Heart left ventricle (tissue), 13 donors: ENCODE measurements around the gene PRICKLE1.

ENCODE experiments used
- POLR2A ChIP-seq, 2 donors: fragments of 450-650 bp; IDR thresholded peaks; one replicate each; pipeline ENCODE4 v1.6.1; 2017; ENCODE audit warnings: antibody characterized with exemption in 2 of 2, mild to moderate bottlenecking in 2 of 2, moderate library complexity in 2 of 2
- TF ChIP-seq, protein P1 (sequence below), 12 donors: fragments of 200-600 bp; sonication (generic) in 4 of 12; IDR thresholded peaks; one replicate each; pipeline versions ENCODE4 v1.5.0 to v1.8.0; 2018 to 2022; ENCODE audit warnings: antibody characterized with exemption in 12 of 12, mild to moderate bottlenecking in 5 of 12
- donor health status: ischemic (EF 13 %, LVEDD 7.1; RV severe dilation, severe dysfunction).
- donor health status: DM: no; HTN: yes; CAD: no.
- donor health status: DM: no; HTN: no; CAD: no.
- donor health status: ischemic (EF 25% LVEDD 6.9; RV normal size, moderate dysfunction).
- donor health status: ischemic (EF 25% LVEDD 5.7; RV mildly dilated, moderate dysfunction).
- donor health status: ischemic (EF 35%, LVEDD 5.7; RV mildly dilated, moderate dysfunction).
- donor health status: nonischemic (EF 11% LVEDD 7.7; RV severe dilation, severe dysfunction).
- donor health status: DM: yes; HTN: yes; CAD: no.
- donor health status: PGD.
- donor health status: ischemic (EF 29% LVEDD 5.4; RV normal size, mild dysfunction).
- donor health status: nonischemic (EF 23%, LVEDD 6.1; RV moderate dilation, normal function).

DNA sequence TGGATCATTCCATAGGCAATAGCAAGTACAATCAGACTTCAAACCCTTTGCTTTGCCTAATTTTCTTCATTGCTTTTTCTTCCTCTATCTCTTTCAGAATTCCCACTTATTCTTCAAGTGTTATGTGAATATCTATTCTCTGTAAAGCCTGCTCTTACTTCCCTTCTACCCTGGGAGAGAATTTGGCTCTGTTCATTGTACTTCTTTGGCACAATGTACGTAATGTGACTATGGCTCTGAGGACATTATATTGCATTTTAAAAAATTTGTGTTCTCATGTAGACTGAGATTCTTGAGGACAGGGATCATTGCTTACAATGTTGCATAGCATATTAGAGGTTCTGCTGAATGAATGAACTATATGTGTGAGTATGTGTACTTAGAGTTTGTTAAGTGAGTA is 16.9 kb upstream of the PRICKLE1 start:
- TF ChIP-seq, protein P1, sequence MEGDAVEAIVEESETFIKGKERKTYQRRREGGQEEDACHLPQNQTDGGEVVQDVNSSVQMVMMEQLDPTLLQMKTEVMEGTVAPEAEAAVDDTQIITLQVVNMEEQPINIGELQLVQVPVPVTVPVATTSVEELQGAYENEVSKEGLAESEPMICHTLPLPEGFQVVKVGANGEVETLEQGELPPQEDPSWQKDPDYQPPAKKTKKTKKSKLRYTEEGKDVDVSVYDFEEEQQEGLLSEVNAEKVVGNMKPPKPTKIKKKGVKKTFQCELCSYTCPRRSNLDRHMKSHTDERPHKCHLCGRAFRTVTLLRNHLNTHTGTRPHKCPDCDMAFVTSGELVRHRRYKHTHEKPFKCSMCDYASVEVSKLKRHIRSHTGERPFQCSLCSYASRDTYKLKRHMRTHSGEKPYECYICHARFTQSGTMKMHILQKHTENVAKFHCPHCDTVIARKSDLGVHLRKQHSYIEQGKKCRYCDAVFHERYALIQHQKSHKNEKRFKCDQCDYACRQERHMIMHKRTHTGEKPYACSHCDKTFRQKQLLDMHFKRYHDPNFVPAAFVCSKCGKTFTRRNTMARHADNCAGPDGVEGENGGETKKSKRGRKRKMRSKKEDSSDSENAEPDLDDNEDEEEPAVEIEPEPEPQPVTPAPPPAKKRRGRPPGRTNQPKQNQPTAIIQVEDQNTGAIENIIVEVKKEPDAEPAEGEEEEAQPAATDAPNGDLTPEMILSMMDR (IDR thresholded peaks at IDR 0.05), result no peak
- TF ChIP-seq POLR2A (IDR thresholded peaks at IDR 0.05), result no peak
